ENCODE measurements around the gene HTT-AS.

DNA sequence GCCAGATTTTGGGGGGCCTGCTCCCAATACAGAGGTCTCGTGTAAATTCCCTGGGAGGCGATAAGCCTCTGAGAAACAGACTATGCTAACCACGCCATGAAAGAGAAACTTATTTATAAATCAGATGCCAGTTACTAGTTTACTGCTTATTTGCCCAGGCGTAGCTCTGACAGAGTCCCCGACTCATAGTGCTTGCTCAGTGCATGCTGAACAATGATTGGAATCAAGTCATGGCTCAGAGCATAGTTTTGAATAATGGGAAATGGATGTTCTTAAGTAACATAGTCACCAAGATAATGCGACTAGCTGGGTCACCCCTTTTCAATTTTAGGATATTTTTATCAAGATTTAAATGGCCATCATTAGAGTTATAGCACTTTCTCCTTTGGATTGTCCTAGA is 40.0 kb upstream of the HTT-AS start:
- no peak for TF ChIP-seq POLR2A (IDR thresholded peaks at IDR 0.05)
- TF ChIP-seq, protein P1, sequence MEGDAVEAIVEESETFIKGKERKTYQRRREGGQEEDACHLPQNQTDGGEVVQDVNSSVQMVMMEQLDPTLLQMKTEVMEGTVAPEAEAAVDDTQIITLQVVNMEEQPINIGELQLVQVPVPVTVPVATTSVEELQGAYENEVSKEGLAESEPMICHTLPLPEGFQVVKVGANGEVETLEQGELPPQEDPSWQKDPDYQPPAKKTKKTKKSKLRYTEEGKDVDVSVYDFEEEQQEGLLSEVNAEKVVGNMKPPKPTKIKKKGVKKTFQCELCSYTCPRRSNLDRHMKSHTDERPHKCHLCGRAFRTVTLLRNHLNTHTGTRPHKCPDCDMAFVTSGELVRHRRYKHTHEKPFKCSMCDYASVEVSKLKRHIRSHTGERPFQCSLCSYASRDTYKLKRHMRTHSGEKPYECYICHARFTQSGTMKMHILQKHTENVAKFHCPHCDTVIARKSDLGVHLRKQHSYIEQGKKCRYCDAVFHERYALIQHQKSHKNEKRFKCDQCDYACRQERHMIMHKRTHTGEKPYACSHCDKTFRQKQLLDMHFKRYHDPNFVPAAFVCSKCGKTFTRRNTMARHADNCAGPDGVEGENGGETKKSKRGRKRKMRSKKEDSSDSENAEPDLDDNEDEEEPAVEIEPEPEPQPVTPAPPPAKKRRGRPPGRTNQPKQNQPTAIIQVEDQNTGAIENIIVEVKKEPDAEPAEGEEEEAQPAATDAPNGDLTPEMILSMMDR (IDR thresholded peaks at IDR 0.05): no peak
- TF ChIP-seq EP300 (IDR thresholded peaks at IDR 0.05): no peak

Data from tibial nerve (tissue), 4 donors.